Right lung (tissue), 10 donors: Measurements from ENCODE around the gene TNFAIP3. TPM values are rescaled to one million over a fixed set of nuclear protein-coding genes. Genes with fewer than 3 reads are reported as not detected.
A peak's percentile ranks its signal among the peaks of the same experiment; 100 is the strongest.
"Not testable (repeated sequence)": the region's sequence is repeated elsewhere in the genome, so short reads cannot be mapped to it uniquely, and the experiment has no call there.

Experiments used
- DNase-seq, 2 donors: peaks; one replicate each; pipeline ENCODE4 v3.0.0-alpha.2; 2013
- long read RNA-seq, 8 donors: transcript quantifications; one replicate each; lab custom pipeline, GENCODE V29; 2026
- polyA plus RNA-seq, 5 donors: library from polyadenylated mRNA; unstranded; fragments of 120-200 nt; gene quantifications; one replicate each; pipeline versions ENCODE4 v1.2.1 to v1.2.3, GENCODE V29; 2013; ENCODE audit warnings: inconsistent platforms in 1 of 5, low replicate concordance in 1 of 5; ENCODE audit not compliant: insufficient read length in 5 of 5, insufficient read depth in 1 of 5

Gene TNFAIP3
- 10 to 100 TPM; 12.9 to 18.4 (median 15.1) TPM for polyA plus RNA-seq
- long read RNA-seq, donor 1, result 0 reads
- long read RNA-seq, donor 2, full-length matches to known transcripts, result 1 of 1 reads
- long read RNA-seq, donor 2, partial matches to known transcripts, result 0 of 1 reads
- long read RNA-seq, donor 2, other reads (novel, unspliced or antisense), result 0 of 1 reads
- long read RNA-seq, donor 3, partial matches to known transcripts, result 0 of 1 reads
- long read RNA-seq, donor 3, other reads (novel, unspliced or antisense), result 0 of 1 reads
- long read RNA-seq, donor 4, full-length matches to known transcripts, result 1 of 1 reads
- long read RNA-seq, donor 4, partial matches to known transcripts, result 0 of 1 reads
- long read RNA-seq, donor 4, other reads (novel, unspliced or antisense), result 0 of 1 reads
- long read RNA-seq, donor 5, full-length matches to known transcripts, result 2 of 2 reads
- long read RNA-seq, donor 5, partial matches to known transcripts, result 0 of 2 reads
- long read RNA-seq, donor 5, other reads (novel, unspliced or antisense), result 0 of 2 reads
- long read RNA-seq, donor 6, partial matches to known transcripts, result 0 of 1 reads
- long read RNA-seq, donor 6, other reads (novel, unspliced or antisense), result 0 of 1 reads
- long read RNA-seq, donor 7, full-length matches to known transcripts, result 1 of 1 reads
- long read RNA-seq, donor 7, partial matches to known transcripts, result 0 of 1 reads
- long read RNA-seq, donor 7, other reads (novel, unspliced or antisense), result 0 of 1 reads
- long read RNA-seq, donor 8, full-length matches to known transcripts, result 1 of 1 reads
- long read RNA-seq, donor 8, partial matches to known transcripts, result 0 of 1 reads
- long read RNA-seq, donor 8, other reads (novel, unspliced or antisense), result 0 of 1 reads

GRCh38 chr6:137866914-137867684, at the start of gene TNFAIP3:
TSS of gene TNFAIP3 (plus strand) at chr6:137867259. CDS start at chr6:137871228, 3,969 bp downstream.
- DNase-seq, result peak; percentile 92 to 94

- no peak for DNase-seq
Observed at GRCh38 chr6:137818440-137818839, 48.6 kb upstream of the TNFAIP3 start.

GRCh38 chr6:137819740-137820139, 47.3 kb upstream of the TNFAIP3 start:
- DNase-seq, result no peak

GRCh38 chr6:137820425-137820824, 46.6 kb upstream of the TNFAIP3 start:
- no peak for DNase-seq

GRCh38 chr6:137820952-137821351, 46.1 kb upstream of the TNFAIP3 start:
- no peak for DNase-seq

GRCh38 chr6:137821491-137821890, 45.6 kb upstream of the TNFAIP3 start:
- DNase-seq, result no peak

GRCh38 chr6:137823826-137824555, 43.1 kb upstream of the TNFAIP3 start:
- DNase-seq, result peak; percentile 57 to 74

GRCh38 chr6:137824556-137824879, 42.5 kb upstream of the TNFAIP3 start:
- DNase-seq, result no peak

- DNase-seq, result no peak
Observed at GRCh38 chr6:137824896-137825295, 42.2 kb upstream of the TNFAIP3 start.

GRCh38 chr6:137827411-137827940, 39.6 kb upstream of the TNFAIP3 start:
- DNase-seq, result no peak

GRCh38 chr6:137827977-137828810, 38.9 kb upstream of the TNFAIP3 start:
- DNase-seq, result no peak

- DNase-seq, result no peak
Observed at GRCh38 chr6:137829641-137830083, 37.4 kb upstream of the TNFAIP3 start.

GRCh38 chr6:137830511-137830911, 36.5 kb upstream of the TNFAIP3 start:
- DNase-seq, result no peak

GRCh38 chr6:137832110-137832509, 34.9 kb upstream of the TNFAIP3 start:
- DNase-seq, result no peak

GRCh38 chr6:137834508-137834907, 32.6 kb upstream of the TNFAIP3 start:
- no peak for DNase-seq

GRCh38 chr6:137836788-137837187, 30.3 kb upstream of the TNFAIP3 start:
- no peak for DNase-seq

- DNase-seq, result not testable (repeated sequence)
Observed at GRCh38 chr6:137838090-137838489, 29.0 kb upstream of the TNFAIP3 start.

- DNase-seq, result not testable (repeated sequence)
Observed at GRCh38 chr6:137838597-137838996, 28.5 kb upstream of the TNFAIP3 start.

- DNase-seq, result no peak
Observed at GRCh38 chr6:137839076-137839475, 28.0 kb upstream of the TNFAIP3 start.

- no peak for DNase-seq
Observed at GRCh38 chr6:137840252-137840651, 26.8 kb upstream of the TNFAIP3 start.
